K562 (cell line): Measurements from ENCODE around the gene DNAJC1. TPM values are rescaled to one million over a fixed set of nuclear protein-coding genes. Genes with fewer than 3 reads are reported as not detected.

Source experiments
- C11orf30 ChIP-seq: fragments of 450-650 bp; IDR thresholded peaks from 2 replicates; pipeline ENCODE4 v1.6.1; 2016; ENCODE audit warnings: low read depth, mild to moderate bottlenecking
- CREB1 ChIP-seq, 2 experiments: sonication (generic) in 1 of 2; formaldehyde crosslinking in 1 of 2; IDR thresholded peaks; 2 replicates each; pipeline versions ENCODE4 v1.6.1 to v1.8.0; 2012 to 2022; ENCODE audit warnings: inconsistent platforms in 1 of 2, mild to moderate bottlenecking in 1 of 2, missing genetic modification reagents in 1 of 2, moderate library complexity in 1 of 2
- ELF4 ChIP-seq: fragments of 450-650 bp; formaldehyde crosslinking; IDR thresholded peaks from 2 replicates; pipeline ENCODE4 v1.4.0; 2022; ENCODE audit warnings: missing genetic modification characterization
- FOSL1 ChIP-seq: fragments of 200-800 bp; sonication (Bioruptor generic); conservative IDR thresholded peaks from 2 replicates; pipeline ENCODE4 v1.6.1; 2016; ENCODE audit warnings: missing genetic modification characterization, missing compliant biosample characterization
- FOXM1 ChIP-seq, 2 experiments: fragments of 450-650 bp in 1 of 2; sonication (generic) in 1 of 2; formaldehyde crosslinking in 1 of 2; IDR thresholded peaks; 2 replicates each; pipeline versions ENCODE4 v1.6.1 to v1.9.0; 2017 to 2022; ENCODE audit warnings: low read depth in 2 of 2, mild to moderate bottlenecking in 2 of 2, missing genetic modification reagents in 1 of 2, moderate library complexity in 1 of 2
- HMG20A ChIP-seq: fragments of 450-650 bp; formaldehyde crosslinking; conservative IDR thresholded peaks from 2 replicates; pipeline ENCODE4 v1.4.0; 2020; ENCODE audit warnings: mild to moderate bottlenecking, mixed read lengths
- HMGN3 ChIP-seq: IDR thresholded peaks from 2 replicates; pipeline ENCODE4 v1.6.1; 2011; ENCODE audit warnings: borderline replicate concordance, low read depth, mild to moderate bottlenecking, mixed read lengths, low read length; ENCODE audit not compliant: insufficient read length; ENCODE audit errors: extremely low read depth
- L3MBTL2 ChIP-seq: fragments of 450-650 bp; IDR thresholded peaks from 2 replicates; pipeline ENCODE4 v1.6.1; 2016; ENCODE audit warnings: mild to moderate bottlenecking, moderate library complexity
- MAFK ChIP-seq: IDR thresholded peaks from 2 replicates; pipeline ENCODE4 v1.6.1; 2011; ENCODE audit warnings: low read length, improper control_type of control experiment
- MED1 ChIP-seq: sonication (generic); formaldehyde crosslinking; IDR thresholded peaks from 2 replicates; pipeline ENCODE4 v1.8.1; 2023; ENCODE audit warnings: missing genetic modification reagents, borderline replicate concordance
- MTF1 ChIP-seq: fragments of 250-450 bp; sonication (Bioruptor Pico); IDR thresholded peaks from 2 replicates; pipeline ENCODE4 v1.9.0; 2021; ENCODE audit warnings: moderate library complexity, mild to moderate bottlenecking, inconsistent platforms, borderline replicate concordance
- NCOA6 ChIP-seq: fragments of 450-650 bp; IDR thresholded peaks from 2 replicates; pipeline ENCODE4 v1.6.1; 2017; ENCODE audit warnings: mild to moderate bottlenecking
- SNIP1 ChIP-seq: fragments of 450-650 bp; IDR thresholded peaks from 2 replicates; pipeline ENCODE4 v1.7.1; 2017; ENCODE audit warnings: low read depth, mild to moderate bottlenecking
- THRAP3 ChIP-seq: fragments of 450-650 bp; IDR thresholded peaks from 2 replicates; pipeline ENCODE4 v1.6.1; 2016; ENCODE audit warnings: mild to moderate bottlenecking, inconsistent platforms, borderline replicate concordance
- ZNF24 ChIP-seq: fragments of 450-650 bp; IDR thresholded peaks from 2 replicates; pipeline ENCODE4 v1.6.1; 2016
- ZNF589 ChIP-seq: fragments of 200-800 bp; sonication (Bioruptor generic); IDR thresholded peaks from 2 replicates; pipeline ENCODE4 v1.6.1; 2016; ENCODE audit warnings: low read depth, missing genetic modification characterization, missing compliant biosample characterization
- polyA plus RNA-seq, 8 experiments: library from polyadenylated mRNA; depleted of rRNA in 4 of 8; stranded (reverse) in 5 of 8; unstranded in 3 of 8; fragments of >200 nt; fragmentation: Nextera tagmentation in 2 of 8; fragmentation: Illumina TruSeq in 1 of 8; extraction: Ambion mirVana in 2 of 8; extraction: Trizol in 1 of 8; gene quantifications; 2 replicates each; pipeline versions ENCODE4 v1.2.1 to v1.2.3, GENCODE V29; 2011 to 2014; ENCODE audit warnings: inconsistent platforms in 1 of 8, missing spikeins in 1 of 8
- total RNA-seq, 7 experiments: library from RNA; depleted of rRNA in 6 of 7; stranded (reverse); fragments of >200 nt in 6 of 7; fragmentation: Illumina TruSeq in 2 of 7; extraction: Trizol in 2 of 7; gene quantifications; 2 replicates each; pipeline versions ENCODE4 v1.2.1 to v1.2.3, GENCODE V29; 2011 to 2021; ENCODE audit warnings: low replicate concordance in 1 of 7
- TF ChIP-seq, protein P1 (sequence below): conservative IDR thresholded peaks from 2 replicates; pipeline ENCODE4 v1.6.1; 2011; ENCODE audit warnings: low read depth, mild to moderate bottlenecking, low read length; ENCODE audit not compliant: control insufficient read depth
- TF ChIP-seq, protein P2 (sequence below): sonication (generic); formaldehyde crosslinking; IDR thresholded peaks from 2 replicates; pipeline ENCODE4 v1.8.1; 2022; ENCODE audit warnings: missing genetic modification reagents
- TF ChIP-seq, protein P3 (sequence below): fragments of 150-350 bp; IDR thresholded peaks from 2 replicates; pipeline ENCODE4 v1.6.1; 2014; ENCODE audit warnings: low read depth, mild to moderate bottlenecking, low read length, borderline replicate concordance
- TF ChIP-seq, protein P4 (sequence below): sonication (generic); formaldehyde crosslinking; IDR thresholded peaks from 2 replicates; pipeline ENCODE4 v1.8.0; 2022; ENCODE audit warnings: mild to moderate bottlenecking, missing genetic modification reagents, borderline replicate concordance

Gene DNAJC1
- total and polyA plus RNA-seq, 9 of the 15 experiments (the other 6 are each of a cell fraction or from before 2014, with no cell fraction given): 5.4 to 77.6 (median 40.3) TPM

DNA sequence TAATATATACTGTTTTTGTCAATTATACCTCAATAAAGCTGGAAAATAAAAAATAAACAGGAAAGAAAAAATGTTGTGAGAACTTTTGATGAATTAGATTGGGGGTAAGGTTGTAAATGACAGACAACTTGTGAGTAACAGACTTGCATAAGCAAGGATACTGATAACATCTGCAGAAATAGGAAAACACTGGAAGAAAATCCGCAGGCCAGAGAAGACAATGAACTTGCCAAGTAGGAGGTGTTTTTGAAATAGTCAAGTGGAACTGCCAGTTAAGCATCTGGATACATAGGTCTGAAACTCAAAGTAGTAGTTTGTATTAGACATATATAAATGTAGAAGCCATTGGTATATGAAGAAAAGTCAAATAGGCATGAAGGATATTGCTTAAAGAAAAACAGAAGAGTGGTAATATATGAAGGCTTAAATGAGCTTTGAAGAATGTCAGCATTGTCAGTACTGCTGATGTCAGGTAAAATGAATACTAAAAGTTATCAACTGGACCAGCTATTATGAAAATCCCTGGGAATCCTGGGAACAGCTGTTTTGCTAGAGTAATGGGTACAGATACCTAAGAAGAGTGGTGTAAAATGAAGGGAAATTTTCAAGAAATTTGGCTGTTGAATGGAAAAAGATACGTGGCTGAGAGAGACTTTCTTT, 58.7 kb downstream of the DNAJC1 start (continued):
- TF ChIP-seq FOSL1 (tag) (peak; percentile 45; the same call in 1 of the 2 replicates), MAFK (peak; percentile 22; the same call in 1 of the 2 replicates), FOXM1 (IDR thresholded peaks at IDR 0.05; ENCODE audit: low read depth) (no peak), FOXM1 (CRISPR knock-in tag; IDR thresholded peaks at IDR 0.05; ENCODE audit: low read depth) (no peak), NCOA6 (no peak), MTF1 (CRISPR knock-in tag) (no peak), SNIP1 (no peak), MED1 (CRISPR knock-in tag) (no peak), THRAP3 (no peak), C11orf30 (peak; percentile 40; the same call in 1 of the 2 replicates), HMG20A (CRISPR knock-in tag) (no peak), ELF4 (CRISPR knock-in tag) (no peak), CREB1 (IDR thresholded peaks at IDR 0.05) (no peak), CREB1 (CRISPR knock-in tag; IDR thresholded peaks at IDR 0.05) (no peak), ZNF24 (no peak), L3MBTL2 (no peak), ZNF589 (no peak), HMGN3 (no peak)
- TF ChIP-seq, protein P1, sequence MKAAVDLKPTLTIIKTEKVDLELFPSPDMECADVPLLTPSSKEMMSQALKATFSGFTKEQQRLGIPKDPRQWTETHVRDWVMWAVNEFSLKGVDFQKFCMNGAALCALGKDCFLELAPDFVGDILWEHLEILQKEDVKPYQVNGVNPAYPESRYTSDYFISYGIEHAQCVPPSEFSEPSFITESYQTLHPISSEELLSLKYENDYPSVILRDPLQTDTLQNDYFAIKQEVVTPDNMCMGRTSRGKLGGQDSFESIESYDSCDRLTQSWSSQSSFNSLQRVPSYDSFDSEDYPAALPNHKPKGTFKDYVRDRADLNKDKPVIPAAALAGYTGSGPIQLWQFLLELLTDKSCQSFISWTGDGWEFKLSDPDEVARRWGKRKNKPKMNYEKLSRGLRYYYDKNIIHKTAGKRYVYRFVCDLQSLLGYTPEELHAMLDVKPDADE: no peak
- TF ChIP-seq, protein P2, sequence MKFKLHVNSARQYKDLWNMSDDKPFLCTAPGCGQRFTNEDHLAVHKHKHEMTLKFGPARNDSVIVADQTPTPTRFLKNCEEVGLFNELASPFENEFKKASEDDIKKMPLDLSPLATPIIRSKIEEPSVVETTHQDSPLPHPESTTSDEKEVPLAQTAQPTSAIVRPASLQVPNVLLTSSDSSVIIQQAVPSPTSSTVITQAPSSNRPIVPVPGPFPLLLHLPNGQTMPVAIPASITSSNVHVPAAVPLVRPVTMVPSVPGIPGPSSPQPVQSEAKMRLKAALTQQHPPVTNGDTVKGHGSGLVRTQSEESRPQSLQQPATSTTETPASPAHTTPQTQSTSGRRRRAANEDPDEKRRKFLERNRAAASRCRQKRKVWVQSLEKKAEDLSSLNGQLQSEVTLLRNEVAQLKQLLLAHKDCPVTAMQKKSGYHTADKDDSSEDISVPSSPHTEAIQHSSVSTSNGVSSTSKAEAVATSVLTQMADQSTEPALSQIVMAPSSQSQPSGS (CRISPR knock-in tag): no peak
- TF ChIP-seq, protein P3, sequence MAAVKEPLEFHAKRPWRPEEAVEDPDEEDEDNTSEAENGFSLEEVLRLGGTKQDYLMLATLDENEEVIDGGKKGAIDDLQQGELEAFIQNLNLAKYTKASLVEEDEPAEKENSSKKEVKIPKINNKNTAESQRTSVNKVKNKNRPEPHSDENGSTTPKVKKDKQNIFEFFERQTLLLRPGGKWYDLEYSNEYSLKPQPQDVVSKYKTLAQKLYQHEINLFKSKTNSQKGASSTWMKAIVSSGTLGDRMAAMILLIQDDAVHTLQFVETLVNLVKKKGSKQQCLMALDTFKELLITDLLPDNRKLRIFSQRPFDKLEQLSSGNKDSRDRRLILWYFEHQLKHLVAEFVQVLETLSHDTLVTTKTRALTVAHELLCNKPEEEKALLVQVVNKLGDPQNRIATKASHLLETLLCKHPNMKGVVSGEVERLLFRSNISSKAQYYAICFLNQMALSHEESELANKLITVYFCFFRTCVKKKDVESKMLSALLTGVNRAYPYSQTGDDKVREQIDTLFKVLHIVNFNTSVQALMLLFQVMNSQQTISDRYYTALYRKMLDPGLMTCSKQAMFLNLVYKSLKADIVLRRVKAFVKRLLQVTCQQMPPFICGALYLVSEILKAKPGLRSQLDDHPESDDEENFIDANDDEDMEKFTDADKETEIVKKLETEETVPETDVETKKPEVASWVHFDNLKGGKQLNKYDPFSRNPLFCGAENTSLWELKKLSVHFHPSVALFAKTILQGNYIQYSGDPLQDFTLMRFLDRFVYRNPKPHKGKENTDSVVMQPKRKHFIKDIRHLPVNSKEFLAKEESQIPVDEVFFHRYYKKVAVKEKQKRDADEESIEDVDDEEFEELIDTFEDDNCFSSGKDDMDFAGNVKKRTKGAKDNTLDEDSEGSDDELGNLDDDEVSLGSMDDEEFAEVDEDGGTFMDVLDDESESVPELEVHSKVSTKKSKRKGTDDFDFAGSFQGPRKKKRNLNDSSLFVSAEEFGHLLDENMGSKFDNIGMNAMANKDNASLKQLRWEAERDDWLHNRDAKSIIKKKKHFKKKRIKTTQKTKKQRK: no peak
- TF ChIP-seq, protein P4, sequence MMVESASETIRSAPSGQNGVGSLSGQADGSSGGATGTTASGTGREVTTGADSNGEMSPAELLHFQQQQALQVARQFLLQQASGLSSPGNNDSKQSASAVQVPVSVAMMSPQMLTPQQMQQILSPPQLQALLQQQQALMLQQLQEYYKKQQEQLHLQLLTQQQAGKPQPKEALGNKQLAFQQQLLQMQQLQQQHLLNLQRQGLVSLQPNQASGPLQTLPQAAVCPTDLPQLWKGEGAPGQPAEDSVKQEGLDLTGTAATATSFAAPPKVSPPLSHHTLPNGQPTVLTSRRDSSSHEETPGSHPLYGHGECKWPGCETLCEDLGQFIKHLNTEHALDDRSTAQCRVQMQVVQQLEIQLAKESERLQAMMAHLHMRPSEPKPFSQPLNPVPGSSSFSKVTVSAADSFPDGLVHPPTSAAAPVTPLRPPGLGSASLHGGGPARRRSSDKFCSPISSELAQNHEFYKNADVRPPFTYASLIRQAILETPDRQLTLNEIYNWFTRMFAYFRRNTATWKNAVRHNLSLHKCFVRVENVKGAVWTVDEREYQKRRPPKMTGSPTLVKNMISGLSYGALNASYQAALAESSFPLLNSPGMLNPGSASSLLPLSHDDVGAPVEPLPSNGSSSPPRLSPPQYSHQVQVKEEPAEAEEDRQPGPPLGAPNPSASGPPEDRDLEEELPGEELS (CRISPR knock-in tag): no peak
